CD4-positive, alpha-beta T cell (primary cell): ENCODE measurements around the gene CD9. TPM values are rescaled to one million over a fixed set of nuclear protein-coding genes. Genes with fewer than 3 reads are reported as not detected.

Experiments
- ATAC-seq: fragments of 200-7000 bp; cut with Tn5 transposase; one replicate; pipeline ENCODE4 v1.10.0; 2022; ENCODE audit warnings: mild to moderate bottlenecking; ENCODE audit not compliant: poor library complexity
- CTCF ChIA-PET: fragments of 350-600 bp; sonication (Branson Sonifier 250); formaldehyde crosslinking; loops from one replicate; lab custom pipeline; 2021; ENCODE audit warnings: antibody characterized with exemption, inconsistent platforms; lab: Charles Lee
- POLR2A ChIA-PET: fragments of 350-600 bp; sonication (Branson Sonifier 250); formaldehyde crosslinking; loops from one replicate; lab custom pipeline; 2021; ENCODE audit warnings: antibody characterized with exemption, inconsistent platforms; lab: Charles Lee
- DNase-seq, 14 experiments: peaks; one replicate each; pipeline ENCODE4 v3.0.0-alpha.2; 2013 to 2020; ENCODE audit warnings: mixed read lengths in 2 of 14
- H3K27ac ChIP-seq, 2 donors: one replicate each; pipeline versions ENCODE4 v1.5.1 to v1.7.0; 2013; ENCODE audit warnings: low read length in 2 of 2, low read depth in 1 of 2, mild to moderate bottlenecking in 1 of 2
- H3K27me3 ChIP-seq, 2 experiments: 1 replicate in 1 of 2; 2 replicates in 1 of 2; pipeline versions ENCODE4 v1.6.1 to v1.7.0; 2013; ENCODE audit warnings: low read length in 2 of 2, control low read depth in 1 of 2, mild to moderate bottlenecking in 1 of 2, moderate library complexity in 1 of 2; ENCODE audit not compliant: insufficient read depth in 2 of 2, control insufficient read depth in 1 of 2
- H3K36me3 ChIP-seq: one replicate; pipeline ENCODE4 v1.6.1; 2013; ENCODE audit warnings: low read length, control low read depth; ENCODE audit not compliant: insufficient read depth
- H3K4me1 ChIP-seq: one replicate; pipeline ENCODE4 v1.6.1; 2013; ENCODE audit warnings: low read length, control low read depth; ENCODE audit not compliant: insufficient read depth
- H3K4me3 ChIP-seq: one replicate; pipeline ENCODE4 v1.5.1; 2013; ENCODE audit warnings: mild to moderate bottlenecking, low read length, moderate library complexity
- H3K9me3 ChIP-seq, 2 experiments: 1 replicate in 1 of 2; 2 replicates in 1 of 2; pipeline versions ENCODE4 v1.6.1 to v1.7.0; 2013; ENCODE audit warnings: low read length in 2 of 2, mild to moderate bottlenecking in 2 of 2, control low read depth in 1 of 2, moderate library complexity in 1 of 2; ENCODE audit not compliant: control insufficient read depth in 1 of 2, insufficient read depth in 1 of 2
- H3K27ac Mint-ChIP-seq: one replicate; pipeline ENCODE4 v1.8.0; 2020; ENCODE audit warnings: mixed read lengths
- H3K27me3 Mint-ChIP-seq: one replicate; pipeline ENCODE4 v1.8.0; 2021; ENCODE audit warnings: mixed read lengths
- H3K36me3 Mint-ChIP-seq: one replicate; pipeline ENCODE4 v1.8.0; 2021; ENCODE audit warnings: low read depth, mixed read lengths
- H3K4me1 Mint-ChIP-seq: one replicate; pipeline ENCODE4 v1.8.0; 2021; ENCODE audit warnings: low read depth, mixed read lengths
- H3K4me3 Mint-ChIP-seq: one replicate; pipeline ENCODE4 v1.8.0; 2020; ENCODE audit warnings: mild to moderate bottlenecking, mixed read lengths
- H3K9me3 Mint-ChIP-seq: one replicate; pipeline ENCODE4 v1.8.0; 2020; ENCODE audit warnings: mixed read lengths
- intact Hi-C, 2 experiments: fragments of 100-400 bp; cut with DNase I in 1 of 2; cut with micrococcal nuclease in 1 of 2; formaldehyde crosslinking; loops; one replicate each; pipeline versions ENCODE4 v1.15.1 to v1.9.0; 2023 to 2025; cut with DNase I, micrococcal nuclease
- total RNA-seq, 174 experiments: library from RNA in 2 of 174; stranded (reverse) in 2 of 174; gene quantifications; one replicate each; pipeline ENCODE4 v1.2.3 and lab custom pipeline; 2021 to 2026
- TF ChIP-seq, protein P1 (sequence below): fragments of 200-600 bp; IDR thresholded peaks from one replicate; pipeline ENCODE4 v1.8.0; 2022; ENCODE audit warnings: antibody characterized with exemption, mild to moderate bottlenecking

Gene CD9
- total RNA-seq, 2 experiments from 2014 or later = 0.36 to 0.66 TPM

DNA sequence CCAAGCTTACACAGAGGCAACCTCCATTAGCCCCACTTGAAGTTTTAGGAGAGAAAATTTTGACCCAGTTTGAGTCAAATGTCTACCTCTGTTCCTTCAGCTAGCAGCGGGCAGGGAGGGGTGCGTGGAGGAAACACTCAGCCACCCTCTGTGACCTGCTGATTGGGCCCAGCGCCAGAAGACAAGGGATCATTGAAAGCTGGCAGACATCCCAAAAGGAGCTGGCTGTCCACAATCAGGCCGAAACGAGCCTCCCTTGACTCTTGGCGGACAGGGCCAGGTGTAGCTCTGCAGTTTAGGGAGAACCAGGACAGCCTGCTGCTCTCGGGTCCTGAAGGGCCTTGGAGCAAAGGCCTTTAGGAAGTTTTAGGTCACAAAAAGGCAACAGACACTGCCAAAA, 41.3 kb downstream of the CD9 start:
- no peaks in the 10 kb centered on the region for H3K9me3 Mint-ChIP-seq
- intact Hi-C loops = no loop called here
- no peaks in the 10 kb centered on the region for H3K9me3 ChIP-seq
- no peak overlapping the region for H3K27ac ChIP-seq
- no peak overlapping the region for H3K4me3 Mint-ChIP-seq
- ChIA-PET CTCF (interaction anchor here (1.2 kb wide), 1 partner anchor 46 kb away, joined by 3 read pairs; no protein-coding TSS in a partner anchor), POLR2A (interaction anchor here (0.9 kb wide), 1 partner anchor 167 kb away, joined by 3 read pairs; no protein-coding TSS in a partner anchor)
- no peak for DNase-seq
- no peaks in the 10 kb centered on the region for H3K27me3 ChIP-seq
- TF ChIP-seq, protein P1, sequence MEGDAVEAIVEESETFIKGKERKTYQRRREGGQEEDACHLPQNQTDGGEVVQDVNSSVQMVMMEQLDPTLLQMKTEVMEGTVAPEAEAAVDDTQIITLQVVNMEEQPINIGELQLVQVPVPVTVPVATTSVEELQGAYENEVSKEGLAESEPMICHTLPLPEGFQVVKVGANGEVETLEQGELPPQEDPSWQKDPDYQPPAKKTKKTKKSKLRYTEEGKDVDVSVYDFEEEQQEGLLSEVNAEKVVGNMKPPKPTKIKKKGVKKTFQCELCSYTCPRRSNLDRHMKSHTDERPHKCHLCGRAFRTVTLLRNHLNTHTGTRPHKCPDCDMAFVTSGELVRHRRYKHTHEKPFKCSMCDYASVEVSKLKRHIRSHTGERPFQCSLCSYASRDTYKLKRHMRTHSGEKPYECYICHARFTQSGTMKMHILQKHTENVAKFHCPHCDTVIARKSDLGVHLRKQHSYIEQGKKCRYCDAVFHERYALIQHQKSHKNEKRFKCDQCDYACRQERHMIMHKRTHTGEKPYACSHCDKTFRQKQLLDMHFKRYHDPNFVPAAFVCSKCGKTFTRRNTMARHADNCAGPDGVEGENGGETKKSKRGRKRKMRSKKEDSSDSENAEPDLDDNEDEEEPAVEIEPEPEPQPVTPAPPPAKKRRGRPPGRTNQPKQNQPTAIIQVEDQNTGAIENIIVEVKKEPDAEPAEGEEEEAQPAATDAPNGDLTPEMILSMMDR = no peak
- no peak overlapping the region for H3K4me3 ChIP-seq
- H3K4me1 ChIP-seq = no peaks in the 10 kb centered on the region
- H3K36me3 ChIP-seq = no peaks in the 10 kb centered on the region
- ATAC-seq = no peak
- no peaks in the 10 kb centered on the region for H3K36me3 Mint-ChIP-seq
- H3K4me1 Mint-ChIP-seq = no peaks in the 10 kb centered on the region
- H3K27ac Mint-ChIP-seq = no peak overlapping the region
- H3K27me3 Mint-ChIP-seq = no peaks in the 10 kb centered on the region

DNA sequence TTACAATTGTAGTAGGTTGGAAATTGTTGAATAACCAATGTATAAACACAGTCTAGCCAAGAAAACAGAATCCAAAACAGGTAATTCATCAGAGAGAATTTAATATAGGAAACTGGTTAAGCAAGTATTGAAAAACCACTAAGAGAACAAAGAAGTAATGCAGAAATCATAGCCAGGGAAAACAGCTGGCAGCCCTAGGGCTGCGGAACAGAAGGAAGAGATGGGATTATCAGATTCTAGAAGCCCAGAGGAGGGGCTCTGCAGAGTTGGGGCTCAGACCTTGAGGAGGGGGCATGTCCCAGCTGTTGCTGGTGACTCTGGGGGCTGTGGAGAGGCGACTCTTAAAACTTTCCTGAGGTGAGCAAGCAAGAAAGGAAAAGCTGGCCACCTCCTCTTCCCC, 49.4 kb downstream of the CD9 start:
- no peak overlapping the region for H3K27ac ChIP-seq
- Mint-ChIP-seq H3K27me3 (peaks cover 13% of the 10 kb centered on the region), H3K4me3 (no peak overlapping the region), H3K27ac (no peak overlapping the region), H3K9me3 (no peaks in the 10 kb centered on the region), H3K36me3 (no peaks in the 10 kb centered on the region), H3K4me1 (no peaks in the 10 kb centered on the region)
- ChIA-PET CTCF (no interaction called here), POLR2A (no interaction called here)
- H3K9me3 ChIP-seq = no peaks in the 10 kb centered on the region
- intact Hi-C loops = no loop called here
- no peaks in the 10 kb centered on the region for H3K4me1 ChIP-seq
- H3K27me3 ChIP-seq = peaks cover 0 to 6% of the 10 kb centered on the region in 2 experiments
- TF ChIP-seq, protein P1 = no peak
- ATAC-seq (no peak), DNase-seq (no peak)
- no peaks in the 10 kb centered on the region for H3K36me3 ChIP-seq
- no peak overlapping the region for H3K4me3 ChIP-seq

DNA sequence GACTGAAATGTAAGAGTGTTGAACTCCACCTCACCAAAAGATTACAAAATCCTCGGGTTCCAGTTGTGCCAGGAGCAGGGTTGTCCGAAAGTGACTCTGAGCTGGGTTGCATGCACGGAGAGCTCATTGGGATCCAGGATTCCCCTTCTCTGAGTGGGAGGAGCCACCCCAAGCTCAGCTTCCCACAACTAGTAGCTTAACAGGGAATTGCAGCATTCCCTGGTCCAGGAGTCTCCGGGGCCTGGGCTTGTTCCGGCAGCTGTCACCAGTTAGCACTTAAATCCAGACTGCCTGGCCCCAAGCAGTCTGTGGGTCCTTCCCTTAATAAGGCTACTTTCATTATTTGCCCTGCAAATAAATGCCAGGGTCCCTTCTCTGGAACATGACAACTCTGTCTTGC, 50.1 kb downstream of the CD9 start:
- ATAC-seq (no peak), DNase-seq (no peak)
- CTCF ChIA-PET = no interaction called here
- no peaks in the 10 kb centered on the region for H3K36me3 ChIP-seq
- no peaks in the 10 kb centered on the region for H3K36me3 Mint-ChIP-seq
- no peak overlapping the region for H3K27ac ChIP-seq
- POLR2A ChIA-PET = no interaction called here
- peaks cover 0 to 6% of the 10 kb centered on the region in 2 experiments for H3K27me3 ChIP-seq
- no peak overlapping the region for H3K27ac Mint-ChIP-seq
- no peak overlapping the region for H3K4me3 ChIP-seq
- no peaks in the 10 kb centered on the region for H3K4me1 ChIP-seq
- H3K9me3 ChIP-seq = no peaks in the 10 kb centered on the region
- TF ChIP-seq, protein P1 = no peak
- no peaks in the 10 kb centered on the region for H3K9me3 Mint-ChIP-seq
- intact Hi-C loops = no loop called here
- H3K27me3 Mint-ChIP-seq = peaks cover 13% of the 10 kb centered on the region
- no peak overlapping the region for H3K4me3 Mint-ChIP-seq
- H3K4me1 Mint-ChIP-seq = no peaks in the 10 kb centered on the region
